Measurements from ENCODE around the gene INO80E. TPM values are rescaled to one million over a fixed set of nuclear protein-coding genes. Genes with fewer than 3 reads are reported as not detected.

The INO80E gene
- total RNA-seq, 1 donor from 2014 or later, result 36.8 TPM

DNA sequence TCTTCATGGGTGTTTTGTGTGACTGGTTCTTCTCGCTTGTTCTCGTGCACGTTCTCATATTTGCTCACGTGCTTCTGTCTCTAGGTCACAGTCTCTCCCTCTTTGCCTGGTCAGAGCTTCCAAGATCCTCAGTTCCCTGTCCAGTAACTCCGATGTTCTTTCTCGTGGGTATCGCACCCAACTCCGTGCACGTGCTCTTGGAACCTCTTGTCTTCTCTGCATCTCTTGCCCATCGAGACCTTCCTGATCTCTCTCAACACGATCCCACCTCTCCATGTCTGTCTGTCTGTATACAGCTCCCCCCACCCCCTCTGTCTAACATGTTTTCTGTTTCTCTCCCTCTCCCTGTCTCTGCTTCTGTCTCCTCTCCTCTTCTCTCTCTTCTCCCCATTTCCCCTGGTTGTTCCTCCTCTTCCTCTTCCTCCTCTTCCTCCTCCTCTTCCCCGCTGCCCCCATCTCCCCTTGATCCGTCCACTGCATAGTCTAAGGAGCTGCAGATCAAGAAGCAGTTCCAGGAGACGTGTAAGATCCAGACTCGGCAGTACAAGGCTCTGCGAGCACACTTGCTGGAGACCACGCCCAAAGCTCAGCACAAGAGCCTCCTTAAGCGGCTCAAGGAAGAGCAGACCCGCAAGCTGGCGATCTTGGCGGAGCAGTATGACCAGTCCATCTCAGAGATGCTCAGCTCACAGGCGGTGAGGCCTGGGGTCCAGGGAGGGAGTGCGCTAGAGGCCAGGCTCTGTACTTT is 6.8 kb upstream of the INO80E start:
- intact Hi-C loops (cut with DNase I), result no loop called here
- no peak for DNase-seq (ENCODE audit: low spot score)

- DNase-seq (ENCODE audit: low spot score), result no peak
- intact Hi-C loops (cut with DNase I), result no loop called here
These were observed 6.0 kb upstream of the INO80E start for GRCh38 chr16:29990034-29990433.

GRCh38 chr16:29990883-29991570 is 5.0 kb upstream of the INO80E start:
- intact Hi-C loops (cut with DNase I), result no loop called here
- DNase-seq (ENCODE audit: low spot score), result no peak

GRCh38 chr16:29991571-29991904 is 4.5 kb upstream of the INO80E start:
- intact Hi-C loops (cut with DNase I), result no loop called here
- no peak for DNase-seq (ENCODE audit: low spot score)

DNA sequence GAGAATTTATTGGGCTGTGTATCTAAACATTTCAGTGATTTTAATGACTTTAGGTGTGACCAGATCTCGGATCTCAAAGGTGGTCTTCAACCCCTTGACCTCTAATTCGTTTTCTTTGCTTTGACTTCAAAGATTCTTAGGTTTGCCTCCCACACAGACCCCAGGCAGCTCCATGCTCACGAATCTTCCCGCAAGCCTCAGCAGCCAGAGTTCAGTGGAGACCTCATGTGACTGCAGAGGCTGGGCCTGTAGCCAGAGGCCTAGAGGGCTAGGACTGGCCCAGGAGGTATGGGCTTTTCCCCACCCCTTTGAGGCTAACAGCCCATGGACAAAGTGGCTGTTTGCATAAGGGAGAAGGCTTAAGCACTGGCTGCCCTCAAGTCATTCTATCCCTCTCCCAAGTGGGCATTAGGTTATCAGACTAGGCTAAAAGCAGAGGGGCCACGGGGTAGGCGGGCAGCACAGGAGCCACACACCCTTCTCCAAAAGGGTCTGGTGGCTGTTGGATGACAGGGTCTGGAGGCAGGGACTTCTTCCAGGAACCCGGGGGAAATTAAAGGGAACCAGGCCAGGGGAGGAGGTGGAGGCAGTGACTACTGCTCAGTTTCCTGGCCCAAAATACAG is 3.6 kb upstream of the INO80E start:
- intact Hi-C loops (cut with DNase I), result no loop called here
- DNase-seq (ENCODE audit: low spot score), result no peak

DNA sequence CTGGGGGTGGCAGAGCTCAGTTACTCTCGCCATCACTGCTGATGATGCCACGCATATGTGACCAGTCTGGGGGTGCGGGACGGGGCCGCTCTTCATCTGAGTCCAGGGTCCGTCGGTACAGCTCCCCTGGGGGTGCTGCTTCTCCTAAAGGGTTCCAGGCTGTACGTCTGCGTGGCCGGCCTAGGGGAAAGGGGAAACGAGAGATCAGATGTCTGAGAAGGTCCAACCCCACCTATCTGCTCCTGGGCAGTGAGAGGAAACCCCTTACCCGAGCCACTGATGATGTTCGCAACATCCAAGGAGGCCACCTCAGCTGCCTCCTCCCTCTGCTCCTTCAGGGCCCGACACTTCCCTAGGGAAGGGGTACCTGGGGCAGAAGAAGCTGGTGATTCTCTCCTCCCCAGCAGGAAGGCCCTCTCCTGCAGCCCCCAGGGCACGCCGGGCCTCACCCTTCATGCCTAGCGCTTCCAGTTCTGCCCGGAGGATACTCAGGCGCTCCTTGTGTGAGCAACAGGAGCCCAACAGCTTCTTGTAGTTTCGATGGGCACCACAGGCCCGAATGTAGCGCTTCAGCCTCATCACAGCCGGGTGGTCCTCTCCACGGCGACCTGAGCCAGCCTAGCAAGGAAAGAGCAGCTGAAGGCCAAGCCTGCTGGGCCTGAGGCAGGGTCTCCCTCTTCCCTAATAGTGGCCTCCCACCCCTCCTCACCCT is 2.7 kb upstream of the INO80E start:
- DNase-seq (ENCODE audit: low spot score), result no peak
- intact Hi-C loops (cut with DNase I), result no loop called here

GRCh38 chr16:29993903-29994599 is 2.0 kb upstream of the INO80E start:
- intact Hi-C loops (cut with DNase I), result no loop called here
- no peak for DNase-seq (ENCODE audit: low spot score)

- no peak for DNase-seq (ENCODE audit: low spot score)
- intact Hi-C loops (cut with DNase I), result loop anchor here (1.0 to 5.0 kb wide), 2 partner anchors 21 to 67 kb away; partner anchors contain the start of genes KCTD13 and TAOK2
These were observed 1.3 kb upstream of the INO80E start for GRCh38 chr16:29994600-29995323.

DNA sequence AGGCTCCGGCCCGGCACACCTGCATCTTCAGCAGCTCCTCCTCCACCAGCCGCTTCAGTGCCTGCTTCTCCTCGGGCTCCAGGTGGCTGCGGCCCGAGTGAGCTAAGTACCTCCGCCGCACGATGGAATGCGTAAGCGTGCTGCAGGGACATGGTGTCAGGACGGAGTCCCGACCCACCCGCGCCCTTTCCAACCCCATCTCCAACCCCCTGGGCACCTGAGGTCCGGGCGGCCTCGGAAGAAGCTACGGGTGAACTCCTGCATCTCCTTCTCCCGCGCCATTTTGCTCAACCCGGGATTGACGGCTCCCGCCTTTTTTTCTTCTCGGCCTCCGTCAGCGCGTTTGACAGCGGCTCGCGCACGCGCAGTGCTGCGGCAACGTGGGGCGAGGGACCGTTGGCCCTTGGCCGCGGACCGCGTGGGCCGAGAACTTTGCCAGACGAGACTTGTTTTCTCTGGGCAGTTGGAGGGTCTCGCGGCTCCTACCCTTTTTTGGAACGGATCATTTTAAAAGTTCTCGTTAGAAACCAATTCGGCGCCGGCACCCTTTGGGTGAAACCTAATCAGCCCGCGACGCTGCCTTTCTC is 624 bp upstream of the INO80E start, which contains the start of gene HIRIP3:
Gene HIRIP3 (minus strand): TSS at position 294 of the 587 bp plus-strand sequence. CDS start 12 bp downstream, at position 282.
- peak; percentile 94 for DNase-seq (ENCODE audit: low spot score)
- intact Hi-C loops (cut with DNase I), result loop anchor here (1.0 to 5.0 kb wide), 2 partner anchors 22 to 68 kb away; partner anchors contain the start of genes KCTD13 and TAOK2

- no peak for DNase-seq (ENCODE audit: low spot score)
- intact Hi-C loops (cut with DNase I), result loop anchor here (2.0 to 5.0 kb wide), 2 partner anchors 70 to 134 kb away; partner anchors contain the start of genes CDIPT and KCTD13
These were observed 767 bp downstream of the INO80E start for GRCh38 chr16:29996766-29997250.

- intact Hi-C loops (cut with DNase I), result loop anchor here (5.0 kb wide), 1 partner anchor 72 kb away; the partner anchor contains the start of gene KCTD13
- DNase-seq (ENCODE audit: low spot score), result no peak
These were observed 3.6 kb downstream of the INO80E start for GRCh38 chr16:29999605-30000004.

GRCh38 chr16:30000735-30001631 is 4.9 kb downstream of the INO80E start:
- no peak for DNase-seq (ENCODE audit: low spot score)
- intact Hi-C loops (cut with DNase I), result no loop called here

DNA sequence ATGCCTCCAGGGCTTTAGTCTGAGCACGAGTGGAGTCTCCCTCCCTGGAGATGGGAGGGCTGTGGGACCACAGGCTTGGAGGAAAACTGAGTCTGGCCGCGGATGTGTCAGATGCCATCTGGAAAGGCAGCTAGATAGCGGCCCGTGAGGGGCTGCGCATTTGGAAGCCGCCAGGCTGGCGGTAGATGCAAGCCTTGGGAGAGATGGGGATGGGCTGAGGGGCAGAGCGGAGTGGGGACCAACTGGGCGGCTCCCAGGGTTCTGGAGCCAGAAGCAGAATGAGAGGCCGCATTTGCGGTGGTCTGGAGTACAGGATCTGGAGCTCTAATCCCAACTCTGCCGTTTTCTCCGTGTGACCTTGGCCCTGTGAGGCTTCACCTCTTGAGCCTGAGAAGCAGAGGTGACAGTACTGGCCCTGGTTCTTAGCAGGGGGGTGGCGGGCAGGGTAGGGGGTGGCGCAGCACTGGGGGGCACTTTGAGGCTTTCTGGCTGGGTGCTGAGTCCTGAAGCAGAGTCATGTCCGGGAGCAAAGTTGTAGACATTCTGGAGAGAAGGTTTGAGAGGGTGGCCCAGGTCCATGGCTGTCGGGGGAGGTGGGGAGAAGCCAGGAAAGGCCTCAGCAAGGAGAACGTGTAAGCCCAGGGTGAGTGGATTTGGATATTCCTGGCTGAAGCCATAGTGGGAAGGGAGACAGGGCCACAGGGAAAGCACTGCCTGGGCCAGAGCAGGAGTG is 6.7 kb downstream of the INO80E start:
- no peak for DNase-seq (ENCODE audit: low spot score)
- intact Hi-C loops (cut with DNase I), result no loop called here

- no peak for DNase-seq (ENCODE audit: low spot score)
- intact Hi-C loops (cut with DNase I), result no loop called here
These were observed 7.8 kb downstream of the INO80E start for GRCh38 chr16:30003670-30004423.

DNA sequence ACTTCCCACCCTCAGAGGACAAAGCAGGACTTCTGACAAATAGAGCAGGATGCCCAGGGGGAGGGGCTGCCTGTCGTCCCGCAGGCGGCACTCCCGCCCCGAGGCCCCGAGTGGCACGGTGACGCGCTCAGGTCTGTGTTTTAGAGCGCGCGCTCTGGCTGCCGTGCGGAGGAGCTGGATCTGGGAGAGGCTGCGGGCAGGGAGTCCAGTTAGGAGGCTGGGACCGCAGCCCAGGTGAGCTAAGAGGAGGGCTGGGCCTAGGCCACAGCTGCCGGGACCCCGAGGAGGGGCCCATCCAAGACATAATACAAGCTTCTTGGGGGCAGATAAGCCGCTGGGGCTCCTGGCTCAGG is 8.4 kb downstream of the INO80E start:
- no peak for DNase-seq (ENCODE audit: low spot score)
- intact Hi-C loops (cut with DNase I), result no loop called here

DNA sequence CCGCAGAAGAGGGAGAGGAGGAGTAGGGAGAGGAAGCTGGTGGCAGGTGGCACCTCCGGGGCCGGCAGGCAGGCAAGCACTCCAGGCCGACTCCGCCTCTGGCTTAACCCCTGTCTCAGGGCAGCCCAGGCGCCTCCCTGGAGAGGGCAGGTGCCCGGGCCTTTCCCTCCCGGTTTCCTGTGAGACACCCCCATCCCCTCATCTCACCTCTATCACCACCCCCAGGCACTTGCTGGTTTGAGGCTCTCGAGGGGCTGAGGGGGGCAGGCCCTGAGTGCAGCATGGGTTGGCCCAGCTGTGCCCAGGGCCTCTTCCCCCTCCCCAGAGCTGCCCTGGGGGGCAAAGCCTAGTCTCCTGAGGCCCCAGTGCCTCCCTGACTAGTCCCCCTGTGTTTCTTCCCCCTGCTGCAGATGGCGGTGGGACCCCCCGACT is 8.8 kb downstream of the INO80E start:
- intact Hi-C loops (cut with DNase I), result no loop called here
- no peak for DNase-seq (ENCODE audit: low spot score)

Measured in cardiac septum (tissue), 1 donor.